Bronchial epithelial cell (primary cell): ENCODE measurements around the gene DENND1B. TPM values are rescaled to one million over a fixed set of nuclear protein-coding genes. Genes with fewer than 3 reads are reported as not detected.

Source experiments
- DNase-seq: peaks from one replicate; pipeline ENCODE4 v3.0.0-alpha.2; 2010; ENCODE audit warnings: low read depth
- FAIRE-seq: peaks from 2 replicates; lab custom pipeline; 2011; peaks lifted over from hg19 to GRCh38; lab: Jason Lieb, UNC
- H3K27me3 ChIP-seq: 2 replicates; pipeline ENCODE4 v1.5.1; 2011; ENCODE audit warnings: low read length; ENCODE audit not compliant: control insufficient read depth, insufficient read depth
- H3K36me3 ChIP-seq: 2 replicates; pipeline ENCODE4 v1.5.1; 2011; ENCODE audit warnings: low read length; ENCODE audit not compliant: control insufficient read depth, insufficient read depth
- H3K4me3 ChIP-seq: 2 replicates; pipeline ENCODE4 v1.5.1; 2011; ENCODE audit warnings: mild to moderate bottlenecking, low read depth, low read length, control low read depth
- total RNA-seq: library from RNA; depleted of rRNA; stranded (reverse); fragments of >200 nt; gene quantifications from 2 replicates; pipeline ENCODE4 v1.2.1, GENCODE V29; 2014
- TF ChIP-seq, protein P1 (sequence below): IDR thresholded peaks from 2 replicates; pipeline ENCODE4 v1.5.1; 2011; ENCODE audit warnings: mild to moderate bottlenecking, moderate library complexity, low read length, control low read depth, inconsistent platforms; ENCODE audit not compliant: insufficient read depth, severe bottlenecking

The DENND1B gene
- total RNA-seq, 1 donor from 2014 or later, result 15.5 TPM

- FAIRE-seq (no peak), DNase-seq (no peak)
- H3K27me3 ChIP-seq, result no peaks in the 10 kb centered on the region
- no peaks in the 10 kb centered on the region for H3K36me3 ChIP-seq
- no peak overlapping the region for H3K4me3 ChIP-seq
- TF ChIP-seq, protein P1, sequence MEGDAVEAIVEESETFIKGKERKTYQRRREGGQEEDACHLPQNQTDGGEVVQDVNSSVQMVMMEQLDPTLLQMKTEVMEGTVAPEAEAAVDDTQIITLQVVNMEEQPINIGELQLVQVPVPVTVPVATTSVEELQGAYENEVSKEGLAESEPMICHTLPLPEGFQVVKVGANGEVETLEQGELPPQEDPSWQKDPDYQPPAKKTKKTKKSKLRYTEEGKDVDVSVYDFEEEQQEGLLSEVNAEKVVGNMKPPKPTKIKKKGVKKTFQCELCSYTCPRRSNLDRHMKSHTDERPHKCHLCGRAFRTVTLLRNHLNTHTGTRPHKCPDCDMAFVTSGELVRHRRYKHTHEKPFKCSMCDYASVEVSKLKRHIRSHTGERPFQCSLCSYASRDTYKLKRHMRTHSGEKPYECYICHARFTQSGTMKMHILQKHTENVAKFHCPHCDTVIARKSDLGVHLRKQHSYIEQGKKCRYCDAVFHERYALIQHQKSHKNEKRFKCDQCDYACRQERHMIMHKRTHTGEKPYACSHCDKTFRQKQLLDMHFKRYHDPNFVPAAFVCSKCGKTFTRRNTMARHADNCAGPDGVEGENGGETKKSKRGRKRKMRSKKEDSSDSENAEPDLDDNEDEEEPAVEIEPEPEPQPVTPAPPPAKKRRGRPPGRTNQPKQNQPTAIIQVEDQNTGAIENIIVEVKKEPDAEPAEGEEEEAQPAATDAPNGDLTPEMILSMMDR, result no peak
Observed at GRCh38 chr1:197680311-197680710, 95.0 kb downstream of the DENND1B start.

DNA sequence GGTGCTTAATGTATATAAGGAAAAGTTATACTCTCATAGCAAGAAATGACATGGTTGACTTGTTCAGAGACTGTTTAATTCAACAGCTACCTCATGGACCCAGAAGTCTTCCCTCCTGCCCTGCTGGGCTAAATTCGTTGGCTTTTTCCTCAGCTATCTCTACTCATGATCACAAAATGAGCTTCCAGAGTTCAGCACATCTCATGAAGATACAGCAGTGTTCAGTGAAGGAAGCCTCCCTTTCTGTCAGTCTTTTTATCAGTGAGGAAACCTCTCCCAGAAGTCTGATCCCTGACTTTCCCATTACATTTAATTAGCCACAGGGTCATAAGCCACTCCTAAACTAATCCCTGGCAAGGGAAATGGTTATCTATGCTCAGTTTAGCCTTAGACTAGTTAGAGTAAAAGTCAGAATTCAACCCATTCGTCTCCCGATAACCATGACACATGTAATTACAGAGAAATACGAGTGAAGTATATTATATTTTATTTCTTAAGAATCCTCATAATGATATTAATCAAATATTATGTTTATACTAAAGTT is 97.5 kb downstream of the DENND1B start:
- DNase-seq (no peak), FAIRE-seq (no peak)
- TF ChIP-seq, protein P1, result no peak
- Histone ChIP-seq H3K27me3 (no peaks in the 10 kb centered on the region), H3K4me3 (no peak overlapping the region), H3K36me3 (no peaks in the 10 kb centered on the region)

- DNase-seq (no peak), FAIRE-seq (no peak)
- H3K36me3 ChIP-seq, result no peaks in the 10 kb centered on the region
- H3K4me3 ChIP-seq, result no peak overlapping the region
- no peaks in the 10 kb centered on the region for H3K27me3 ChIP-seq
- TF ChIP-seq, protein P1, result no peak
Observed at GRCh38 chr1:197677313-197677712, 98.0 kb downstream of the DENND1B start.

- no peak overlapping the region for H3K4me3 ChIP-seq
- DNase-seq, result no peak
- no peaks in the 10 kb centered on the region for H3K27me3 ChIP-seq
- H3K36me3 ChIP-seq, result no peaks in the 10 kb centered on the region
- TF ChIP-seq, protein P1, result no peak
- FAIRE-seq, result no peak
Observed at GRCh38 chr1:197675583-197676208, 99.6 kb downstream of the DENND1B start.

GRCh38 chr1:197674286-197674685 is 101.0 kb downstream of the DENND1B start:
- TF ChIP-seq, protein P1, result no peak
- DNase-seq (no peak), FAIRE-seq (no peak)
- Histone ChIP-seq H3K4me3 (no peak overlapping the region), H3K27me3 (no peaks in the 10 kb centered on the region), H3K36me3 (no peaks in the 10 kb centered on the region)
